Measurements from ENCODE around the gene MTX1.
"Not testable (repeated sequence)": the region's sequence is repeated elsewhere in the genome, so short reads cannot be mapped to it uniquely, and the experiment has no call there.

Gene MTX1

DNA sequence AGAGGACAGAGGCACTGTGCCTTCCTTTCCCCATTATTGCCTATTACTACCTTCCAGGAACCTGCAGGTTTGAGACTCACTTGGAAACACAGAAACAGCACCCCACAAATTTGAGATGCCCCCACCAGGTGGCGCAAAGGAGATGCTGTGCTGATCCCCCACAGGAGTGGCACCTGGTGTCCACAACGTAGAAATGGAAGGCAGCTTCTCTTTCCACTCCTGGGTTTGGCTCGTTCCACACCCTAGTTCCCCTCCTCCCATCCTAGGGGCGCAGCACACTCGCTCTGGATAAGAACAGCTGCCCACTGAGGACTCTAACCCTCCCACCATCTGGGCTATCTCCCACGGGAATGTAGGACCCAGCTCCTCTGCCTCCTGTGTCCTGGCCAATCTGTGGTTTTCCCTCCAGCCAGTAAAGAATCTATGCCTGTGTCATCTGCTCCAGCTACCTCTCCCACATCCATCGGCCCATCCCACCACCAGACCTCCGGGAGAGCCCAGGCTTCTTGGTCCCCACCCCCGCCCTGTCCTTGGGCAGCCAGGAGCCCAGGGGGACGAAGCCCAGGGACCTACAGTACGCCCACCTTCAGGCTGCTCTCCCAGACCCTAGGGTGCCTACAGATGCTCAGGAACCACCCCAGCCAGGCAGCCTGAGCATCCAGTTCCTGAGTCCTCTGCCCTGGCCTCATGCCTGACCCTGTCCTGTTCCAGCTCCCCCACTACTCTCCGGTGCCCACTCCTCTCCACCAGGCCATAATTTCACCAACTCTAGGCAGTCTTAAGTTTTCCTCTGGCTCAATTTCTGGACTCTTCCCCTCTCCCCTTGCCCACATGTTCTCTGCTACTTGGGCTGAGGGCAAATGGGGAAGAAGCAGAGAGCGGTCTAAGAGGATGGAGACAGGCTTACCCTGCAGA, 1.3 kb upstream of the MTX1 start:
- Histone ChIP-seq H3K27me3 (ENCODE audit: insufficient read depth, low read length, poor library complexity) (no peaks in the 10 kb centered on the region), H3K18ac (ENCODE audit: low read length) (no peak overlapping the region), H3K9ac (ENCODE audit: low read length) (peak overlapping the region; percentile 38), H3K56ac (ENCODE audit: low read length) (peak overlapping the region; percentile 63), H3K79me1 (ENCODE audit: low read length) (no peaks in the 10 kb centered on the region), H3K4me3 (ENCODE audit: low read length) (no peak overlapping the region), H3K23ac (ENCODE audit: low read length) (peak overlapping the region; percentile 76), H2BK15ac (replicated peaks; ENCODE audit: low read depth) (no peak overlapping the region), H3K4me1 (ENCODE audit: control insufficient read depth, low read depth, low read length) (peaks cover 7% of the 10 kb centered on the region), H2BK120ac (ENCODE audit: low read depth, low read length) (no peak overlapping the region), H3K4me2 (ENCODE audit: low read length) (peak overlapping the region; percentile 26), H3K36me3 (ENCODE audit: control insufficient read depth, insufficient read depth, low read length) (no peaks in the 10 kb centered on the region), H2BK5ac (ENCODE audit: low read length) (no peak overlapping the region), H4K8ac (ENCODE audit: low read depth, low read length) (no peak overlapping the region), H4K5ac (ENCODE audit: low read length) (no peak overlapping the region), H3K79me2 (ENCODE audit: control insufficient read depth, insufficient read depth, low read length) (no peaks in the 10 kb centered on the region), H3K27ac (ENCODE audit: low read depth, low read length) (peak overlapping the region; percentile 2), H3K4ac (ENCODE audit: low read depth, low read length) (no peak overlapping the region), H2AK5ac (ENCODE audit: low read length) (peak overlapping the region; percentile 38)
- DNase-seq: peak; percentile 92
- no CpG with 5 or more reads among the region's 13 CpGs for WGBS (ENCODE audit: extremely low coverage, insufficient coverage, low lambda C conversion rate)

DNA sequence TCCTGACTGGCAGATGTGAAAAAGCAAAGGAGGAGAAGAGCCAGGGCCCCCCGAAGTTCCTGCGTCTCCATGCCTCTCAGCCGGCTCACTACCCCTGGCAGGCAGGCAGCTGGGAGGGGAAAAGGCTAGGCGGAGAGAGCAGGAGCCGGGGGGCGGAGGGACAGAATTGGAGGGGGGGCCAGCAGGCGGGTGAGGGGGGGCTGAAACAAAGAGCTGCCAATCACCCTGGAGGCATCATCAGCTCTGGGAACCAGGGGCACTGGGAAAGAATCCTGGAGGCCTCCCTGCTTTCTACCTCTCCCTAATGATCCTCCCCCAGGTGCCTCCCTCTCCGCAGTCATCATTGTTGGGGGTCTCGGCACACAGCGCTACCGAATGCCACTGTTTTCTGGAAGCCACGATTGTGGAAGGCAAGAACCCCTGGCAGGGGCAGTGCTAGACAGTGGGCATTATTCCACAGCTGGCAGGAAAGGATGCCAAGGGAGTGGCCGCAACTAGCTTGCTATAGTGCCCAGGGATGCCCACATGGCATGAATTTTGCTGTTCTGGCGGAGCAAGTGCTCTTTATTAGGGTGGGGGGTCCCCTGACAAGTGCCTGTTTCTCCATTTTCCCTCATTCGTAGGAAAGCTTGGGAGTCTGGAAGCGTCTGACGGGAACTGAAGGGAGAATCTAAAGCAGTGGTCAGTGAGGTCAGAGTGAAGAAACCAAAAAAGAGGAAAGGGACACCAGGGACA, 522 bp upstream of the MTX1 start, which contains the start of gene THBS3:
THBS3 (minus strand) TSS at position 92 of the 735 bp plus-strand sequence; CDS start at position 71, 21 bp downstream.
- H4K8ac ChIP-seq (ENCODE audit: low read depth, low read length): no peak within 1 kb of the TSS
- peak; percentile 76 for DNase-seq

DNA sequence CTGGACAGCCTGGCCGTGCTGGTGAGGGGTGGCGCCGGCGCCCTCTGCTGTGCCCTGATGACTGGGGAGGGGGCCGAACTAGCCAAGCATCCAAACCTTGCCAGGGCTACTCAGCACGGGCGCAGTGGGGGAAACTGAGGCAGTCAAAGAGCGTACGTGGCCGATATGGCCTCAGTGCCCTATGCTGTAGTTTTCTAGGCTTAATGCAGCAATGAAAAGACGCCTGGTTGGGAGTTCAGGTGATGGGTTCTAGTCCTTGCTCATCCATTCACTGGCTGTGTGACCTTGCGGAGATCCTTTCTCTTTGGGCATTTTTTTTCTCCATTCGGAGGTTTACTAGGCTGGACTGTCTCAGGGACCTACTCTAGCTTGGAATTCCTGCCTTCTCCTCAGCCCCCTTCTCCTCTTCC, 822 bp downstream of the MTX1 start:
- H2BK5ac ChIP-seq (ENCODE audit: low read length): no peak overlapping the region
- H3K27me3 ChIP-seq (ENCODE audit: insufficient read depth, low read length, poor library complexity): no peaks in the 10 kb centered on the region
- H3K18ac ChIP-seq (ENCODE audit: low read length): peak overlapping the region; percentile 31
- H2AK5ac ChIP-seq (ENCODE audit: low read length): peak overlapping the region; percentile 6
- peak overlapping the region; percentile 4 for H2BK120ac ChIP-seq (ENCODE audit: low read depth, low read length)
- peaks cover 7% of the 10 kb centered on the region for H3K4me1 ChIP-seq (ENCODE audit: control insufficient read depth, low read depth, low read length)
- no peaks in the 10 kb centered on the region for H3K79me1 ChIP-seq (ENCODE audit: low read length)
- peak overlapping the region; percentile 98 for H3K56ac ChIP-seq (ENCODE audit: low read length)
- no peak overlapping the region for H3K23ac ChIP-seq (ENCODE audit: low read length)
- peak overlapping the region; percentile 57 for H3K4ac ChIP-seq (ENCODE audit: low read depth, low read length)
- peak overlapping the region; percentile 49 for H3K27ac ChIP-seq (ENCODE audit: low read depth, low read length)
- H3K79me2 ChIP-seq (ENCODE audit: control insufficient read depth, insufficient read depth, low read length): no peaks in the 10 kb centered on the region
- H3K36me3 ChIP-seq (ENCODE audit: control insufficient read depth, insufficient read depth, low read length): no peaks in the 10 kb centered on the region
- H4K5ac ChIP-seq (ENCODE audit: low read length): peak overlapping the region; percentile 71
- H4K8ac ChIP-seq (ENCODE audit: low read depth, low read length): peak overlapping the region; percentile 91
- no peak overlapping the region for H2BK15ac ChIP-seq (replicated peaks; ENCODE audit: low read depth)
- H3K4me3 ChIP-seq (ENCODE audit: low read length): peak overlapping the region; percentile 54
- peak overlapping the region; percentile 76 for H3K4me2 ChIP-seq (ENCODE audit: low read length)
- H3K9ac ChIP-seq (ENCODE audit: low read length): peak overlapping the region; percentile 74
- DNase-seq: no peak
- WGBS (ENCODE audit: extremely low coverage, insufficient coverage, low lambda C conversion rate): no CpG with 5 or more reads among the region's 13 CpGs

More for the DNA sequence above, 522 bp upstream of the MTX1 start, which contains the start of gene THBS3:
- Histone ChIP-seq H3K36me3 (ENCODE audit: control insufficient read depth, insufficient read depth, low read length) (no peaks in the 10 kb centered on the region), H3K18ac (ENCODE audit: low read length) (peak within 1 kb of the TSS; percentile 44), H3K4me1 (ENCODE audit: control insufficient read depth, low read depth, low read length) (peaks cover 7% of the 10 kb centered on the region), H3K27ac (ENCODE audit: low read depth, low read length) (peak within 1 kb of the TSS; percentile 65), H2BK15ac (replicated peaks; ENCODE audit: low read depth) (no peak within 1 kb of the TSS), H2AK5ac (ENCODE audit: low read length) (peak within 1 kb of the TSS; percentile 38), H3K9ac (ENCODE audit: low read length) (peak within 1 kb of the TSS; percentile 79), H3K79me2 (ENCODE audit: control insufficient read depth, insufficient read depth, low read length) (no peaks in the 10 kb centered on the region), H3K4me2 (ENCODE audit: low read length) (peak within 1 kb of the TSS; percentile 91), H2BK120ac (ENCODE audit: low read depth, low read length) (peak within 1 kb of the TSS; percentile 16), H3K56ac (ENCODE audit: low read length) (peak within 1 kb of the TSS; percentile 84), H3K79me1 (ENCODE audit: low read length) (no peaks in the 10 kb centered on the region), H2BK5ac (ENCODE audit: low read length) (peak within 1 kb of the TSS; percentile 65), H4K5ac (ENCODE audit: low read length) (no peak within 1 kb of the TSS), H3K23ac (ENCODE audit: low read length) (peak within 1 kb of the TSS; percentile 76), H3K4me3 (ENCODE audit: low read length) (peak within 1 kb of the TSS; percentile 64), H3K27me3 (ENCODE audit: insufficient read depth, low read length, poor library complexity) (no peaks in the 10 kb centered on the region), H3K4ac (ENCODE audit: low read depth, low read length) (peak within 1 kb of the TSS; percentile 61)
- no CpG with 5 or more reads among the region's 17 CpGs for WGBS (ENCODE audit: extremely low coverage, insufficient coverage, low lambda C conversion rate)

DNA sequence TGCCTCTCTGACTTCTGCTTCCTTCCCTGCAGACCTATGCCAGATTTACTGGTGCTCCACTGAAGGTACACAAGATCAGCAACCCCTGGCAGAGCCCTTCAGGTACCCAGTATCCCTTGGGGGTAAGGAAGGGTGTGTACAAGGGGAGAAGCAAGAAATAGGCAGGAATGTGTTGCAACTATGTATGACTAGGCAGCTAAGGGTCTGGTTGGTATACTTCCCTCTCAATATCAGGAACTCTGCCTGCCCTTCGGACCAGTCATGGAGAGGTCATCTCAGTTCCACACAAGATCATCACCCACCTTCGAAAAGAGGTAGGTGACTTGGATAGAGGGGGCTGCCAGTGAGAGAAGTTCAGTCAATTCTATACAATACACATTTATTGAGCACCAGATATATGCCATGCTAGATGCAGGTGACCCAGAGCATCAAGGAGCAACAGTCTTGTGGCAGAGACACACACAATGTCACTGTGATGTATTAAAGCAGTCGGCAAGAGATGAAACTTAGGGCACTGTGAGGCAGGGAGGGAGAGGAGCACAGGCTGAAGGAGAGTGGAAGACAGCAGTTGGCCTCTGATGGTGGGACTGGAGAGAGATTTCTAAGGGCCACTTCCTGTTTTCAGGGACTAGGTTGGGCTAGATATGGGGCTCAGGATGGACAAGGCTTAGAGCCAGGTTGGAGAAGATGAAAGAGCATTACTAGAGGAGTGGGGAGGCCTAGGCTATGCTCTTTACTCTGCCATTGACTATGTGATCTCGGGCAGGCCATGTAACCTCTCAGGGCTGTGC, 2.0 kb downstream of the MTX1 start:
- no peak overlapping the region for H3K4me2 ChIP-seq (ENCODE audit: low read length)
- H3K4ac ChIP-seq (ENCODE audit: low read depth, low read length): no peak overlapping the region
- H3K27ac ChIP-seq (ENCODE audit: low read depth, low read length): no peak overlapping the region
- H4K8ac ChIP-seq (ENCODE audit: low read depth, low read length): no peak overlapping the region
- no peak overlapping the region for H2BK15ac ChIP-seq (replicated peaks; ENCODE audit: low read depth)
- no peak for DNase-seq
- WGBS (ENCODE audit: extremely low coverage, insufficient coverage, low lambda C conversion rate): no CpG with 5 or more reads among the region's 4 CpGs
- no peaks in the 10 kb centered on the region for H3K79me2 ChIP-seq (ENCODE audit: control insufficient read depth, insufficient read depth, low read length)
- no peak overlapping the region for H2AK5ac ChIP-seq (ENCODE audit: low read length)
- H3K4me1 ChIP-seq (ENCODE audit: control insufficient read depth, low read depth, low read length): peaks cover 7% of the 10 kb centered on the region
- H4K5ac ChIP-seq (ENCODE audit: low read length): no peak overlapping the region
- H3K9ac ChIP-seq (ENCODE audit: low read length): no peak overlapping the region
- H3K23ac ChIP-seq (ENCODE audit: low read length): no peak overlapping the region
- no peak overlapping the region for H3K4me3 ChIP-seq (ENCODE audit: low read length)
- H3K27me3 ChIP-seq (ENCODE audit: insufficient read depth, low read length, poor library complexity): no peaks in the 10 kb centered on the region
- no peak overlapping the region for H2BK120ac ChIP-seq (ENCODE audit: low read depth, low read length)
- H3K56ac ChIP-seq (ENCODE audit: low read length): no peak overlapping the region
- no peaks in the 10 kb centered on the region for H3K79me1 ChIP-seq (ENCODE audit: low read length)
- H3K18ac ChIP-seq (ENCODE audit: low read length): no peak overlapping the region
- H3K36me3 ChIP-seq (ENCODE audit: control insufficient read depth, insufficient read depth, low read length): no peaks in the 10 kb centered on the region
- no peak overlapping the region for H2BK5ac ChIP-seq (ENCODE audit: low read length)

DNA sequence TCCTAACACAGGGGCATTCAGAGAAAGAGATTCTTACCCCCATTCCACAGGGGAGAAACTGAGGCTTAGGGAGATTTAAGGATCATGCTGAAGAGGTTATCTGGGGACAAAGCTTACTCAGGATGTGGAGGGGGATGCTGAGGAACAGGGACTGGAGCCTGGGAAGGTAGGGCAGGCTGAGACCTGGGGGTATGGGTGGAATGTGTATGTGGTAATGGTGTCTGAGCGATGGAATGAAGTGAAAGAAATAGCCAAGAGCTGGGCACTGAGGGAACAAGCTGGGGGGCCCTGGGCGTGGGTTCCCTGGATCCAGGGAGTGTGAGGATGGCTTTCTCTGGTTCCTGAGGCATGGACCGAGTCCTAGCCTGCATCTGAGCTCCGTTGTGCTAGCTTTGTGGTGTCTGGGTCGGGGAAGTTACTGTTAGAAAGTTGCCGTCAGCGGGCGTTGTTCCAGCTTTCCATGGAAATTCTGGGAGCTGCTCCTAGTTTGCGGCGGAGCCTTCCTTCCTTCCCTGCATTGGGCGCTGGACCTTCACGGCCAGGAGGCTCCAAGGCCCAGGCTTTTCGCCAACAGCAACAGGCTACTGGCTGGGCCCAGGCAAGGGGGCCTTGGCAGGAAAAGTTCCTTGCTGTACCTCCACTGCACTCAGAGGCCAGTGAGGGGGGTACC, 3.0 kb downstream of the MTX1 start:
- H3K18ac ChIP-seq (ENCODE audit: low read length); H4K8ac ChIP-seq (ENCODE audit: low read depth, low read length); H2BK120ac ChIP-seq (ENCODE audit: low read depth, low read length); H3K4ac ChIP-seq (ENCODE audit: low read depth, low read length); H3K4me3 ChIP-seq (ENCODE audit: low read length); H3K4me2 ChIP-seq (ENCODE audit: low read length); H3K56ac ChIP-seq (ENCODE audit: low read length); H4K5ac ChIP-seq (ENCODE audit: low read length); H3K27ac ChIP-seq (ENCODE audit: low read depth, low read length); DNase-seq; H3K36me3 ChIP-seq (ENCODE audit: control insufficient read depth, insufficient read depth, low read length); H3K79me2 ChIP-seq (ENCODE audit: control insufficient read depth, insufficient read depth, low read length); H2AK5ac ChIP-seq (ENCODE audit: low read length); H2BK15ac ChIP-seq (replicated peaks; ENCODE audit: low read depth); H3K23ac ChIP-seq (ENCODE audit: low read length); H3K4me1 ChIP-seq (ENCODE audit: control insufficient read depth, low read depth, low read length); H2BK5ac ChIP-seq (ENCODE audit: low read length); H3K9ac ChIP-seq (ENCODE audit: low read length); H3K79me1 ChIP-seq (ENCODE audit: low read length); H3K27me3 ChIP-seq (ENCODE audit: insufficient read depth, low read length, poor library complexity): not testable (repeated sequence)
- no CpG with 5 or more reads among the region's 13 CpGs for WGBS (ENCODE audit: extremely low coverage, insufficient coverage, low lambda C conversion rate)

Measured in mesendoderm (in vitro differentiated cells).